Neural cell (in vitro differentiated cells): Measurements from ENCODE around the gene RAD54L2. TPM values are rescaled to one million over a fixed set of nuclear protein-coding genes. Genes with fewer than 3 reads are reported as not detected.

ENCODE experiments used
- H2AFZ ChIP-seq: fragments of 200-600, 300-800 bp; sonication (generic), shearing (Covaris generic); 2 replicates; pipeline ENCODE4 v1.6.0; 2014; ENCODE audit warnings: low read depth, mild to moderate bottlenecking, antibody characterized with exemption, low read length, moderate library complexity
- H3F3A ChIP-seq: fragments of 200-600 bp; shearing (Covaris generic); 2 replicates; pipeline ENCODE4 v1.6.1; 2016; ENCODE audit warnings: mild to moderate bottlenecking, moderate library complexity, mixed read lengths, antibody characterized with exemption, low read length; ENCODE audit not compliant: insufficient read depth, poor library complexity, severe bottlenecking
- H3K27ac ChIP-seq: fragments of 200-600, 300-800 bp; sonication (generic), shearing (Covaris generic); 2 replicates; pipeline ENCODE4 v1.5.1; 2014; ENCODE audit warnings: mild to moderate bottlenecking, low read length, moderate library complexity
- H3K27me3 ChIP-seq: fragments of 300-800, 200-600 bp; sonication (generic), shearing (Covaris generic); 2 replicates; pipeline ENCODE4 v1.6.0; 2014; ENCODE audit warnings: mild to moderate bottlenecking, low read depth, low read length, moderate library complexity; ENCODE audit not compliant: insufficient read depth
- H3K36me3 ChIP-seq: fragments of 300-800, 200-600 bp; sonication (generic), shearing (Covaris generic); 2 replicates; pipeline ENCODE4 v1.5.1; 2014; ENCODE audit warnings: mild to moderate bottlenecking, antibody characterized with exemption, low read length, moderate library complexity; ENCODE audit not compliant: insufficient read depth
- H3K4me2 ChIP-seq: fragments of 300-800, 200-600 bp; sonication (generic), shearing (Covaris generic); 2 replicates; pipeline ENCODE4 v1.6.0; 2014; ENCODE audit warnings: mild to moderate bottlenecking, low read length
- H3K4me3 ChIP-seq: fragments of 300-800, 200-600 bp; sonication (generic), shearing (Covaris generic); 2 replicates; pipeline ENCODE4 v1.5.1; 2014; ENCODE audit warnings: mild to moderate bottlenecking, low read length, moderate library complexity
- H3K79me2 ChIP-seq: fragments of 200-600 bp; shearing (Covaris generic); replicated peaks from 2 replicates; pipeline ENCODE4 v1.6.0; 2014; ENCODE audit warnings: mild to moderate bottlenecking, low read length, moderate library complexity; ENCODE audit not compliant: insufficient read depth
- H3K9ac ChIP-seq: fragments of 300-800, 200-600 bp; sonication (generic), shearing (Covaris generic); 2 replicates; pipeline ENCODE4 v1.6.1; 2016; ENCODE audit warnings: mild to moderate bottlenecking, low read length, mixed read lengths
- H3K9me2 ChIP-seq: fragments of 200-600 bp; shearing (Covaris generic); 2 replicates; pipeline ENCODE4 v1.6.1; 2016; ENCODE audit warnings: mild to moderate bottlenecking, low read length, mixed read lengths; ENCODE audit not compliant: insufficient read depth
- H3K9me3 ChIP-seq: fragments of 200-600, 300-800 bp; sonication (generic), shearing (Covaris generic); 2 replicates; pipeline ENCODE4 v1.6.1; 2016; ENCODE audit warnings: mild to moderate bottlenecking, mixed run types, low read length, moderate library complexity, mixed read lengths
- H4K20me1 ChIP-seq: fragments of 200-600 bp; shearing (Covaris generic); 2 replicates; pipeline ENCODE4 v1.6.1; 2016; ENCODE audit warnings: mild to moderate bottlenecking, mixed run types; ENCODE audit not compliant: insufficient read depth
- EP300 ChIP-seq: fragments of 450-650 bp; conservative IDR thresholded peaks from 2 replicates; pipeline ENCODE4 v1.6.1; 2014; ENCODE audit warnings: antibody characterized with exemption, mild to moderate bottlenecking, moderate library complexity; ENCODE audit not compliant: poor library complexity, severe bottlenecking
- EZH2 ChIP-seq: fragments of 200-600, 300-800 bp; shearing (Covaris generic), sonication (generic); IDR thresholded peaks from 2 replicates; pipeline ENCODE4 v1.6.1; 2014; ENCODE audit warnings: antibody characterized with exemption, low read length, borderline replicate concordance, mild to moderate bottlenecking; ENCODE audit not compliant: insufficient read depth, poor library complexity, severe bottlenecking
- MXI1 ChIP-seq: fragments of 450-650 bp; conservative IDR thresholded peaks from 2 replicates; pipeline ENCODE4 v1.6.1; 2014; ENCODE audit warnings: antibody characterized with exemption, mild to moderate bottlenecking; ENCODE audit not compliant: poor library complexity, severe bottlenecking
- POLR2AphosphoS5 ChIP-seq: IDR thresholded peaks from 2 replicates; pipeline ENCODE4 v1.6.1; 2012
- RAD21 ChIP-seq: fragments of 450-650 bp; conservative IDR thresholded peaks from 2 replicates; pipeline ENCODE4 v1.6.1; 2014; ENCODE audit warnings: antibody characterized with exemption, mild to moderate bottlenecking, moderate library complexity
- SMC3 ChIP-seq: fragments of 450-650 bp; conservative IDR thresholded peaks from 2 replicates; pipeline ENCODE4 v1.6.1; 2014; ENCODE audit warnings: antibody characterized with exemption, mild to moderate bottlenecking, moderate library complexity; ENCODE audit not compliant: poor library complexity
- TAF1 ChIP-seq: IDR thresholded peaks from 2 replicates; pipeline ENCODE4 v1.6.1; 2012; ENCODE audit warnings: low read depth
- polyA plus RNA-seq: library from polyadenylated mRNA; depleted of rRNA; stranded (reverse); fragments of >200 nt; gene quantifications from 2 replicates; pipeline ENCODE4 v1.2.3, GENCODE V29; 2014
- TF ChIP-seq, protein P1 (sequence below): fragments of 450-650 bp; IDR thresholded peaks from 2 replicates; pipeline ENCODE4 v1.5.1; 2014; ENCODE audit warnings: antibody characterized with exemption, mild to moderate bottlenecking, moderate library complexity; ENCODE audit not compliant: poor library complexity, severe bottlenecking
- TF ChIP-seq, protein P2 (sequence below): IDR thresholded peaks from 2 replicates; pipeline ENCODE4 v1.6.1; 2012; ENCODE audit warnings: borderline replicate concordance

Gene RAD54L2
- polyA plus RNA-seq, 1 donor from 2014 or later, result 14.5 TPM

DNA sequence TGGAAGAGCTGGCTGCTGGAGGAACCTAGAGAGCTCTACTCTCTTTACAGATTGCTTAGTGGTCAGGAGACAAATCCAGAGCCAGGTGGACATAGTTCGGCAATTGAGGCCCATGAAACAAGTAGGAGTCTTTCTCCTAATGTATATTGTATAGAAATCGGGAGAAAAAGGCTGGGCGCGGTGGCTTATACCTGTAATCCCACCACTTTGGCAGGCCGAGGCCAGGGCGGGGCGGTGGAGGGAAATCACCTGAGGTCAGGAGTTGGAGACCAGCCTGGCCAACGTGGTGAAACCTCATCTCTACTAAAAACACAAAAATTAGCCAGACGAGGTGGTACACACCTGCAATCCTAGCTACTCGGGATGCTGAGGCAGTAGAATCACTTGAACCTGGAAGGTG is 10.8 kb downstream of the RAD54L2 start:
- no peaks in the 10 kb centered on the region for H3K9me2 ChIP-seq
- no peaks in the 10 kb centered on the region for H4K20me1 ChIP-seq
- peaks cover 11% of the 10 kb centered on the region for H3K79me2 ChIP-seq
- H3K4me2 ChIP-seq, result no peak overlapping the region
- H3F3A ChIP-seq, result no peaks in the 10 kb centered on the region
- H3K4me3 ChIP-seq, result no peak overlapping the region
- TF ChIP-seq MXI1 (no peak), RAD21 (no peak), EZH2 (no peak), EP300 (no peak), TAF1 (no peak), SMC3 (no peak), POLR2AphosphoS5 (no peak)
- TF ChIP-seq, protein P1, sequence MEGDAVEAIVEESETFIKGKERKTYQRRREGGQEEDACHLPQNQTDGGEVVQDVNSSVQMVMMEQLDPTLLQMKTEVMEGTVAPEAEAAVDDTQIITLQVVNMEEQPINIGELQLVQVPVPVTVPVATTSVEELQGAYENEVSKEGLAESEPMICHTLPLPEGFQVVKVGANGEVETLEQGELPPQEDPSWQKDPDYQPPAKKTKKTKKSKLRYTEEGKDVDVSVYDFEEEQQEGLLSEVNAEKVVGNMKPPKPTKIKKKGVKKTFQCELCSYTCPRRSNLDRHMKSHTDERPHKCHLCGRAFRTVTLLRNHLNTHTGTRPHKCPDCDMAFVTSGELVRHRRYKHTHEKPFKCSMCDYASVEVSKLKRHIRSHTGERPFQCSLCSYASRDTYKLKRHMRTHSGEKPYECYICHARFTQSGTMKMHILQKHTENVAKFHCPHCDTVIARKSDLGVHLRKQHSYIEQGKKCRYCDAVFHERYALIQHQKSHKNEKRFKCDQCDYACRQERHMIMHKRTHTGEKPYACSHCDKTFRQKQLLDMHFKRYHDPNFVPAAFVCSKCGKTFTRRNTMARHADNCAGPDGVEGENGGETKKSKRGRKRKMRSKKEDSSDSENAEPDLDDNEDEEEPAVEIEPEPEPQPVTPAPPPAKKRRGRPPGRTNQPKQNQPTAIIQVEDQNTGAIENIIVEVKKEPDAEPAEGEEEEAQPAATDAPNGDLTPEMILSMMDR, result no peak
- TF ChIP-seq, protein P2, sequence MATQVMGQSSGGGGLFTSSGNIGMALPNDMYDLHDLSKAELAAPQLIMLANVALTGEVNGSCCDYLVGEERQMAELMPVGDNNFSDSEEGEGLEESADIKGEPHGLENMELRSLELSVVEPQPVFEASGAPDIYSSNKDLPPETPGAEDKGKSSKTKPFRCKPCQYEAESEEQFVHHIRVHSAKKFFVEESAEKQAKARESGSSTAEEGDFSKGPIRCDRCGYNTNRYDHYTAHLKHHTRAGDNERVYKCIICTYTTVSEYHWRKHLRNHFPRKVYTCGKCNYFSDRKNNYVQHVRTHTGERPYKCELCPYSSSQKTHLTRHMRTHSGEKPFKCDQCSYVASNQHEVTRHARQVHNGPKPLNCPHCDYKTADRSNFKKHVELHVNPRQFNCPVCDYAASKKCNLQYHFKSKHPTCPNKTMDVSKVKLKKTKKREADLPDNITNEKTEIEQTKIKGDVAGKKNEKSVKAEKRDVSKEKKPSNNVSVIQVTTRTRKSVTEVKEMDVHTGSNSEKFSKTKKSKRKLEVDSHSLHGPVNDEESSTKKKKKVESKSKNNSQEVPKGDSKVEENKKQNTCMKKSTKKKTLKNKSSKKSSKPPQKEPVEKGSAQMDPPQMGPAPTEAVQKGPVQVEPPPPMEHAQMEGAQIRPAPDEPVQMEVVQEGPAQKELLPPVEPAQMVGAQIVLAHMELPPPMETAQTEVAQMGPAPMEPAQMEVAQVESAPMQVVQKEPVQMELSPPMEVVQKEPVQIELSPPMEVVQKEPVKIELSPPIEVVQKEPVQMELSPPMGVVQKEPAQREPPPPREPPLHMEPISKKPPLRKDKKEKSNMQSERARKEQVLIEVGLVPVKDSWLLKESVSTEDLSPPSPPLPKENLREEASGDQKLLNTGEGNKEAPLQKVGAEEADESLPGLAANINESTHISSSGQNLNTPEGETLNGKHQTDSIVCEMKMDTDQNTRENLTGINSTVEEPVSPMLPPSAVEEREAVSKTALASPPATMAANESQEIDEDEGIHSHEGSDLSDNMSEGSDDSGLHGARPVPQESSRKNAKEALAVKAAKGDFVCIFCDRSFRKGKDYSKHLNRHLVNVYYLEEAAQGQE, result no peak
- no peaks in the 10 kb centered on the region for H3K36me3 ChIP-seq
- no peaks in the 10 kb centered on the region for H3K27me3 ChIP-seq
- H3K9me3 ChIP-seq, result no peaks in the 10 kb centered on the region
- H3K9ac ChIP-seq, result no peak overlapping the region
- H2AFZ ChIP-seq, result no peak overlapping the region
- no peak overlapping the region for H3K27ac ChIP-seq

DNA sequence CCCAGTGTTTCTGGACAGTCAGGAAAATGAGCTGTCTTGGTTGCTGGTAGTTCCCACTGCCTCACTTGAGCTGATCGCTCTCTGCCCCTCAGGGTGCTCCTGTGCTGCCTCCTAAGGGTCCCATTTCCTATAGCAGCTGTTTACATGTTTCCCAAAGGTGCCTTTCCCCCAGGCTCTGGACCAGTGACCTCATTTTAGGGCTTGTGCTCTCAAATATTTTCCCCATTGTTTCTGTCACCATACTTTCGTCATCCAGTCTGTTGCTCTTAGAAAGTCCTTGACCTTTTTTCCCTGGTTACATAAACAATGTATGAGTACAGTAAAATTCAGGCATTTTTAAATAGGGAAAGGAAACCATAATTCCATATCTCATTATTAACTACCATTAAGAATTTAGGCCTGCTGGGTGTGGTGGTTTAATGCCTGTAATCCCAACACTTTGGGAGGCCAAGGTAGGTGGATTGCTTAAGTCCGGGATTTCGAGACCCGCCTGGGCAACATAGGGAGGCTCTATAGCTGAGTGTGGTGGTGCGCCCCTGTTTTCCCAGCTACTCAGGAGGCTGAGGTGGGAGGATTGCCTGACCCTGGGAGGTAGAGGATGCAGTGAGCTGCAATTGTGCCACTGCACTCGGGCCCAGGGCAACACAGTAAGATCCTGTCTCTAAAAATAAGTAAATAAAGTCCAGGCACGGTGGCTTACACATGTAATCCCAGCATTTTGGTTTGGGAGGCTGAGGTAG is 11.7 kb downstream of the RAD54L2 start:
- Histone ChIP-seq H4K20me1 (no peaks in the 10 kb centered on the region), H3K79me2 (peaks cover 8% of the 10 kb centered on the region), H3K27me3 (no peaks in the 10 kb centered on the region), H3K27ac (no peak overlapping the region), H3K4me2 (no peak overlapping the region), H3K9me3 (no peaks in the 10 kb centered on the region), H3F3A (no peaks in the 10 kb centered on the region), H3K9ac (no peak overlapping the region), H2AFZ (no peak overlapping the region), H3K9me2 (no peaks in the 10 kb centered on the region), H3K36me3 (no peaks in the 10 kb centered on the region), H3K4me3 (no peak overlapping the region)
- TF ChIP-seq EZH2 (no peak), TAF1 (no peak), POLR2AphosphoS5 (no peak), SMC3 (no peak), MXI1 (no peak), RAD21 (no peak), EP300 (no peak)
- TF ChIP-seq, protein P1, result no peak
- TF ChIP-seq, protein P2, result no peak
